Bronchial epithelial cell (primary cell): Measurements from ENCODE around the gene EXOSC7. TPM values are rescaled to one million over a fixed set of nuclear protein-coding genes. Genes with fewer than 3 reads are reported as not detected.

Experiments used
- DNase-seq: peaks from one replicate; pipeline ENCODE4 v3.0.0-alpha.2; 2010; ENCODE audit warnings: low read depth
- FAIRE-seq: peaks from 2 replicates; lab custom pipeline; 2011; peaks lifted over from hg19 to GRCh38; lab: Jason Lieb, UNC
- H3K27me3 ChIP-seq: 2 replicates; pipeline ENCODE4 v1.5.1; 2011; ENCODE audit warnings: low read length; ENCODE audit not compliant: control insufficient read depth, insufficient read depth
- H3K36me3 ChIP-seq: 2 replicates; pipeline ENCODE4 v1.5.1; 2011; ENCODE audit warnings: low read length; ENCODE audit not compliant: control insufficient read depth, insufficient read depth
- H3K4me3 ChIP-seq: 2 replicates; pipeline ENCODE4 v1.5.1; 2011; ENCODE audit warnings: mild to moderate bottlenecking, low read depth, low read length, control low read depth
- CTCF ChIP-seq: IDR thresholded peaks from 2 replicates; pipeline ENCODE4 v1.5.1; 2011; ENCODE audit warnings: mild to moderate bottlenecking, moderate library complexity, low read length, control low read depth, inconsistent platforms; ENCODE audit not compliant: insufficient read depth, severe bottlenecking
- total RNA-seq: library from RNA; depleted of rRNA; stranded (reverse); fragments of >200 nt; gene quantifications from 2 replicates; pipeline ENCODE4 v1.2.1, GENCODE V29; 2014

Gene EXOSC7
- total RNA-seq, 1 donor from 2014 or later: 70.3 TPM

GRCh38 chr3:45016916-45017315, 40.9 kb downstream of the EXOSC7 start:
- Histone ChIP-seq H3K27me3 (no peaks in the 10 kb centered on the region), H3K36me3 (no peaks in the 10 kb centered on the region), H3K4me3 (no peak overlapping the region)
- no peak for DNase-seq
- FAIRE-seq: no peak
- TF ChIP-seq CTCF: no peak

- FAIRE-seq: no peak
- no peak for TF ChIP-seq CTCF
- H3K4me3 ChIP-seq: no peak overlapping the region
Observed at GRCh38 chr3:45017821-45018220, 41.8 kb downstream of the EXOSC7 start.

GRCh38 chr3:45020534-45020933, 44.5 kb downstream of the EXOSC7 start:
- Histone ChIP-seq H3K4me3 (no peak overlapping the region), H3K36me3 (no peaks in the 10 kb centered on the region), H3K27me3 (no peaks in the 10 kb centered on the region)
- DNase-seq (no peak), FAIRE-seq (no peak)
- TF ChIP-seq CTCF: no peak

More at GRCh38 chr3:45017821-45018220, 41.8 kb downstream of the EXOSC7 start:
- no peaks in the 10 kb centered on the region for H3K27me3 ChIP-seq
- DNase-seq: no peak
- no peaks in the 10 kb centered on the region for H3K36me3 ChIP-seq

GRCh38 chr3:45021524-45022297, 45.7 kb downstream of the EXOSC7 start:
- Histone ChIP-seq H3K36me3 (no peaks in the 10 kb centered on the region), H3K4me3 (no peak overlapping the region), H3K27me3 (no peaks in the 10 kb centered on the region)
- no peak for TF ChIP-seq CTCF
- FAIRE-seq: peak; percentile 66
- no peak for DNase-seq

GRCh38 chr3:45023675-45024074, 47.6 kb downstream of the EXOSC7 start:
- H3K36me3 ChIP-seq: no peaks in the 10 kb centered on the region
- H3K4me3 ChIP-seq: no peak overlapping the region
- TF ChIP-seq CTCF: no peak
- no peak for FAIRE-seq
- H3K27me3 ChIP-seq: no peaks in the 10 kb centered on the region
- DNase-seq: no peak
